ENCODE measurements around the gene ELP1.

DNA sequence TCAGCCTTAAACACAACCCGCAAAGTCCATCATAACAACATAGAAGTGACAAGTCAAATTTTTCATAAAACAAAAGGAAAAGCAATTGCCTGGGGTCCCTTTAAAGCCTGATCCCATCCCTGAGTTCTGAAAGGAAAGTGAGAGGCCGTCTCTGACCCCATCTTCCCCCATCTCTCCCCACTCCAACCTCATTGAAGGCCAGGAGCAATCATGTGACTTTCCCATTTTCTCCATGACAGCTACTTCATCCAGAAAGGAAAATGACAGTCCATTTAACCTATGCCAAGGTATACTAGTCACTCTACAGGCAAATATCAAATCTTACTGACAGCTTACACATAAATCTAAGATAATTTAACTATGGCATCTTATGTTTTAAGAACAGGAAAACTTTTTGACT, 56.4 kb downstream of the ELP1 start:
- TF ChIP-seq, protein P1, sequence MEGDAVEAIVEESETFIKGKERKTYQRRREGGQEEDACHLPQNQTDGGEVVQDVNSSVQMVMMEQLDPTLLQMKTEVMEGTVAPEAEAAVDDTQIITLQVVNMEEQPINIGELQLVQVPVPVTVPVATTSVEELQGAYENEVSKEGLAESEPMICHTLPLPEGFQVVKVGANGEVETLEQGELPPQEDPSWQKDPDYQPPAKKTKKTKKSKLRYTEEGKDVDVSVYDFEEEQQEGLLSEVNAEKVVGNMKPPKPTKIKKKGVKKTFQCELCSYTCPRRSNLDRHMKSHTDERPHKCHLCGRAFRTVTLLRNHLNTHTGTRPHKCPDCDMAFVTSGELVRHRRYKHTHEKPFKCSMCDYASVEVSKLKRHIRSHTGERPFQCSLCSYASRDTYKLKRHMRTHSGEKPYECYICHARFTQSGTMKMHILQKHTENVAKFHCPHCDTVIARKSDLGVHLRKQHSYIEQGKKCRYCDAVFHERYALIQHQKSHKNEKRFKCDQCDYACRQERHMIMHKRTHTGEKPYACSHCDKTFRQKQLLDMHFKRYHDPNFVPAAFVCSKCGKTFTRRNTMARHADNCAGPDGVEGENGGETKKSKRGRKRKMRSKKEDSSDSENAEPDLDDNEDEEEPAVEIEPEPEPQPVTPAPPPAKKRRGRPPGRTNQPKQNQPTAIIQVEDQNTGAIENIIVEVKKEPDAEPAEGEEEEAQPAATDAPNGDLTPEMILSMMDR (IDR thresholded peaks at IDR 0.05; ENCODE audit: insufficient read depth, low read length) = no peak
- TF ChIP-seq GABPA (IDR thresholded peaks at IDR 0.05; ENCODE audit: low read depth) = no peak

Measured in HL-60 (cell line).